ENCODE measurements around the gene LRP1B.

- no peak for TF ChIP-seq EZH2 (IDR thresholded peaks at IDR 0.05; ENCODE audit: insufficient read depth, poor library complexity, severe bottlenecking)
- no peak for TF ChIP-seq EZH2phosphoT487 (IDR thresholded peaks at IDR 0.05; ENCODE audit: insufficient read depth, low read depth)
These were observed 88.8 kb downstream of the LRP1B start for GRCh38 chr2:142041996-142042395.
